ENCODE results near the gene EPRS1. TPM values are rescaled to one million over a fixed set of nuclear protein-coding genes. Genes with fewer than 3 reads are reported as not detected.

Gene EPRS1
- total and polyA plus RNA-seq, 2 of the 13 experiments (the other 11 are each of a cell fraction or from before 2014, with no cell fraction given) = 86.1 to 124 TPM

DNA sequence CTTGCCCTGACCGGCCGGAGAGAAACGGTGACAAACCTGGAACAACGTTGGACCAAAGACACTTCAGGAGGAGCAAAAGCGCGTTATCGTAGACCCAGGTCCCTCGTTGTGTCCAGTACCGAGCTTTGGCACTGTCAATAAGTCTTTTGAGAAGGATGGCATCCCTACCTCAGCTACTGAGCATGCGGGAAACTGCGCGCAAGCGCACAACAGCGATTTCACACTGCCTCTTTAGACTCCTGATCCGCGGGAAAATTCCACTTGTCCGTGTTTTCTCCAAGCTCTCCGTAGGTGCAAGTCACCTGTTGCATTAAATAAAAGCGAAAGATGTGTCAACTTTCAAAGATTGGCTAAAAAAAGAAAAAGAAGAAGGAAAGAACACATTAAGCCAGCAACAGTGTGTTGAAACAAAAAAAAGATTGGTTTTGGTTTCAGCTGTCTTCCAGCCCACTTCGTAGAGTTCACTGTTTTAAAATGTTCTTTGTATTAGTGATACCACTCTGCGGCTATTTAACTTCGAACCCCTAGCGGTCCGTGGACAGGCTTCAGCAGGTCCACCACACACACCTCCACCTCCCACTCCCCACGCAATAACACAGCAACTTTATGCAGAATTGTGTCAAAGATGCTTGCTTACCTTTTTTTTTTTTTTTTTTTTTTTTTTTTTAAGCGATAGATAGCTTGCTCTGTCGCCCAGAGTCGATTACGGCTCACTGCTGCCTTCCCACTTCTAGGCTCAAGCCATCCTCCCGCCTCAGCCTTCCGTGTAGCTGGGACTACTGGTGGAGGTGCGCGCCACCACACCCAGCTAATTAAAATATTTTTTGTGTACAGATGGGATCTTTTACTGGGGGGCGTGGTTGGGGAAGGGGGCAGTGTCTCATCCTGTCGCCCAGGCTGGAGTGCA is 43.6 kb upstream of the EPRS1 start, which contains the start of gene BPNT1 (continued):
- TF ChIP-seq, protein P1, sequence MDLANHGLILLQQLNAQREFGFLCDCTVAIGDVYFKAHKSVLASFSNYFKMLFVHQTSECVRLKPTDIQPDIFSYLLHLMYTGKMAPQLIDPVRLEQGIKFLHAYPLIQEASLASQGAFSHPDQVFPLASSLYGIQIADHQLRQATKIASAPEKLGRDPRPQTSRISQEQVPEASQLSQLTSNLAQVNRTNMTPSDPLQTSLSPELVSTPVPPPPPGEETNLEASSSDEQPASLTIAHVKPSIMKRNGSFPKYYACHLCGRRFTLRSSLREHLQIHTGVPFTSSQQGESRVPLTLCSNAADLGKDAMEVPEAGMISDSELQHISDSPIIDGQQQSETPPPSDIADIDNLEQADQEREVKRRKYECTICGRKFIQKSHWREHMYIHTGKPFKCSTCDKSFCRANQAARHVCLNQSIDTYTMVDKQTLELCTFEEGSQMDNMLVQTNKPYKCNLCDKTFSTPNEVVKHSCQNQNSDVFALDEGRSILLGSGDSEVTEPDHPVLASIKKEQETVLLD (CRISPR knock-in tag; IDR thresholded peaks at IDR 0.05; ENCODE audit: low read depth) = no peak
- TF ChIP-seq, protein P2, sequence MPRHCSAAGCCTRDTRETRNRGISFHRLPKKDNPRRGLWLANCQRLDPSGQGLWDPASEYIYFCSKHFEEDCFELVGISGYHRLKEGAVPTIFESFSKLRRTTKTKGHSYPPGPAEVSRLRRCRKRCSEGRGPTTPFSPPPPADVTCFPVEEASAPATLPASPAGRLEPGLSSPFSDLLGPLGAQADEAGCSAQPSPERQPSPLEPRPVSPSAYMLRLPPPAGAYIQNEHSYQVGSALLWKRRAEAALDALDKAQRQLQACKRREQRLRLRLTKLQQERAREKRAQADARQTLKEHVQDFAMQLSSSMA (CRISPR knock-in tag; IDR thresholded peaks at IDR 0.05) = no peak
- TF ChIP-seq ZNF367 (CRISPR knock-in tag; IDR thresholded peaks at IDR 0.05; ENCODE audit: borderline replicate concordance) = no peak; the same call in 1 of the 2 replicates
- no peak for TF ChIP-seq NPAS2 (CRISPR knock-in tag; IDR thresholded peaks at IDR 0.05; ENCODE audit: borderline replicate concordance)
- TF ChIP-seq ZNF792 (CRISPR knock-in tag; IDR thresholded peaks at IDR 0.05) = peak; percentile 49; the same call in 1 of the 2 replicates
- TF ChIP-seq CENPX (CRISPR knock-in tag; IDR thresholded peaks at IDR 0.05) = no peak
- TF ChIP-seq ZMYM2 (CRISPR knock-in tag; IDR thresholded peaks at IDR 0.05) = no peak
- no peak for TF ChIP-seq ZNF616 (CRISPR knock-in tag; IDR thresholded peaks at IDR 0.05; ENCODE audit: low read depth)
- TF ChIP-seq RFX3 (CRISPR knock-in tag; IDR thresholded peaks at IDR 0.05) = no peak
- no peak for TF ChIP-seq GTF3A (CRISPR knock-in tag; conservative IDR thresholded peaks at IDR 0.05)
- TF ChIP-seq TP53 (CRISPR knock-in tag; conservative IDR thresholded peaks at IDR 0.05) = no peak
- TF ChIP-seq SMARCE1 (IDR thresholded peaks at IDR 0.05; ENCODE audit: borderline replicate concordance) = no peak
- no peak for TF ChIP-seq AGO1 (IDR thresholded peaks at IDR 0.05; ENCODE audit: low read depth, low read length, poor library complexity, severe bottlenecking)
- 0 out of 2 replicates have a peak, but pooled peaks have one; percentile 65 for TF ChIP-seq ZNF510 (CRISPR knock-in tag; IDR thresholded peaks at IDR 0.05; ENCODE audit: low read depth)
- peak; percentile 66 for TF ChIP-seq PHF20 (CRISPR knock-in tag; IDR thresholded peaks at IDR 0.05)
- TF ChIP-seq MIXL1 (CRISPR knock-in tag; IDR thresholded peaks at IDR 0.05) = peak; percentile 73; the same call in 1 of the 2 replicates
- TF ChIP-seq ZSCAN9 (CRISPR knock-in tag; IDR thresholded peaks at IDR 0.05; ENCODE audit: borderline replicate concordance) = peak; percentile 64; the same call in 1 of the 2 replicates
- TF ChIP-seq HOXA3 (CRISPR knock-in tag; IDR thresholded peaks at IDR 0.05) = peak; percentile 53
- TF ChIP-seq ZNF331 (CRISPR knock-in tag; IDR thresholded peaks at IDR 0.05) = peak; percentile 89
- no peak for TF ChIP-seq ZNF335 (CRISPR knock-in tag; IDR thresholded peaks at IDR 0.05)
- no peak; the same call in 1 of the 2 replicates for TF ChIP-seq SNAPC2 (CRISPR knock-in tag; IDR thresholded peaks at IDR 0.05)
- peak; percentile 55; the same call in 1 of the 2 replicates for TF ChIP-seq TSC22D2 (CRISPR knock-in tag; IDR thresholded peaks at IDR 0.05; ENCODE audit: borderline replicate concordance)
- no peak for TF ChIP-seq EED (CRISPR knock-in tag; IDR thresholded peaks at IDR 0.05)
- TF ChIP-seq, protein P3, sequence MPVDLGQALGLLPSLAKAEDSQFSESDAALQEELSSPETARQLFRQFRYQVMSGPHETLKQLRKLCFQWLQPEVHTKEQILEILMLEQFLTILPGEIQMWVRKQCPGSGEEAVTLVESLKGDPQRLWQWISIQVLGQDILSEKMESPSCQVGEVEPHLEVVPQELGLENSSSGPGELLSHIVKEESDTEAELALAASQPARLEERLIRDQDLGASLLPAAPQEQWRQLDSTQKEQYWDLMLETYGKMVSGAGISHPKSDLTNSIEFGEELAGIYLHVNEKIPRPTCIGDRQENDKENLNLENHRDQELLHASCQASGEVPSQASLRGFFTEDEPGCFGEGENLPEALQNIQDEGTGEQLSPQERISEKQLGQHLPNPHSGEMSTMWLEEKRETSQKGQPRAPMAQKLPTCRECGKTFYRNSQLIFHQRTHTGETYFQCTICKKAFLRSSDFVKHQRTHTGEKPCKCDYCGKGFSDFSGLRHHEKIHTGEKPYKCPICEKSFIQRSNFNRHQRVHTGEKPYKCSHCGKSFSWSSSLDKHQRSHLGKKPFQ (CRISPR knock-in tag; IDR thresholded peaks at IDR 0.05; ENCODE audit: insufficient replicate concordance) = no peak
- no peak for TF ChIP-seq AHR (CRISPR knock-in tag; IDR thresholded peaks at IDR 0.05)
- TF ChIP-seq, protein P4, sequence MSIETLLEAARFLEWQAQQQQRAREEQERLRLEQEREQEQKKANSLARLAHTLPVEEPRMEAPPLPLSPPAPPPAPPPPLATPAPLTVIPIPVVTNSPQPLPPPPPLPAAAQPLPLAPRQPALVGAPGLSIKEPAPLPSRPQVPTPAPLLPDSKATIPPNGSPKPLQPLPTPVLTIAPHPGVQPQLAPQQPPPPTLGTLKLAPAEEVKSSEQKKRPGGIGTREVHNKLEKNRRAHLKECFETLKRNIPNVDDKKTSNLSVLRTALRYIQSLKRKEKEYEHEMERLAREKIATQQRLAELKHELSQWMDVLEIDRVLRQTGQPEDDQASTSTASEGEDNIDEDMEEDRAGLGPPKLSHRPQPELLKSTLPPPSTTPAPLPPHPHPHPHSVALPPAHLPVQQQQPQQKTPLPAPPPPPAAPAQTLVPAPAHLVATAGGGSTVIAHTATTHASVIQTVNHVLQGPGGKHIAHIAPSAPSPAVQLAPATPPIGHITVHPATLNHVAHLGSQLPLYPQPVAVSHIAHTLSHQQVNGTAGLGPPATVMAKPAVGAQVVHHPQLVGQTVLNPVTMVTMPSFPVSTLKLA (IDR thresholded peaks at IDR 0.05) = no peak
